Epithelial cell of esophagus (primary cell): Measurements from ENCODE around the gene MPZL3.
A peak's percentile ranks its signal among the peaks of the same experiment; 100 is the strongest.

Source experiments
- DNase-seq: peaks from one replicate; pipeline ENCODE4 v3.0.0; 2010; ENCODE audit warnings: low read depth
- H3K4me3 ChIP-seq: 2 replicates; pipeline ENCODE4 v1.5.1; 2011; ENCODE audit warnings: mild to moderate bottlenecking, low read length, control low read depth
- CTCF ChIP-seq: IDR thresholded peaks from 2 replicates; pipeline ENCODE4 v1.5.1; 2011; ENCODE audit warnings: low read depth, mild to moderate bottlenecking, low read length, control low read depth, inconsistent platforms; ENCODE audit not compliant: insufficient read depth; ENCODE audit errors: missing control alignments

The MPZL3 gene, protein sequence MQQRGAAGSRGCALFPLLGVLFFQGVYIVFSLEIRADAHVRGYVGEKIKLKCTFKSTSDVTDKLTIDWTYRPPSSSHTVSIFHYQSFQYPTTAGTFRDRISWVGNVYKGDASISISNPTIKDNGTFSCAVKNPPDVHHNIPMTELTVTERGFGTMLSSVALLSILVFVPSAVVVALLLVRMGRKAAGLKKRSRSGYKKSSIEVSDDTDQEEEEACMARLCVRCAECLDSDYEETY

DNA sequence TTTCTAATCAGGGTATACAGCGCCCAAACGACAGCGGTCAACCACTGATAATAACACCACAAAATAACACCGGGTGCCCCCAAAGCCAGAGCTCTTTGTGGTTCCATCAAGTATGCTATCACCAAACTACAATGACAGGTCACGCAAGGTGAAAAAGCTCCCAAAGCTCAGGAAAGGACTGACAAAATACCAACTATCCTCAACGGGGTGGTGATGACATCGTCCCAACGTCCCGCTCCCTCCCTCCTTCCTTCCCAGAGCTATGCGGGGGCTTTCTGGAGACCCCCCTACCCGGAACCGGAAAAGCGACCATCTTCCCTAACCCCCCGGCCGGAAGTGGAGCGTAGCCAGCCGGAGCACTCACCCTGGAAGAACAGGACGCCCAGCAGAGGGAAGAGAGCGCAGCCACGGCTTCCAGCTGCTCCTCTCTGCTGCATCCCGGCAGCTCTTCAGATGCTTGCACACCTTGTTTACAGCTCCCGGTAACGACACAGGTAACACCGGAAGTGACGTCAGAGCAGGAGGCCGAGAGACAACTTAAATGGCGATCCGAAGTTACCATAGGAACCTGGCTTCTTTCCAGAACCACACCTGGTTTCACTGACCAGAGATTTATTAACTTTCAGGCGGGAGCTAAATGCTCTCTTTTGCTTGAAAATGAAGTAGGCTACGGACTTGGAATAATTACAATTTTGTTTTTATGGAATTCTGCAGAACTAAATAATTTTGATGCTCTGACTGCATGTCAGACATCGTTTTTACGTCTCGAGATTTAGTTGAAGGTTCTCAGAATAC, at the start of gene MPZL3:
TSS of gene MPZL3 (minus strand) at position 508 of the 795 bp plus-strand sequence. CDS start at position 437, 71 bp downstream.
- peak; percentile 99 for DNase-seq
- peak within 1 kb of the TSS; percentile 84 for H3K4me3 ChIP-seq
- TF ChIP-seq CTCF, result no peak

DNA sequence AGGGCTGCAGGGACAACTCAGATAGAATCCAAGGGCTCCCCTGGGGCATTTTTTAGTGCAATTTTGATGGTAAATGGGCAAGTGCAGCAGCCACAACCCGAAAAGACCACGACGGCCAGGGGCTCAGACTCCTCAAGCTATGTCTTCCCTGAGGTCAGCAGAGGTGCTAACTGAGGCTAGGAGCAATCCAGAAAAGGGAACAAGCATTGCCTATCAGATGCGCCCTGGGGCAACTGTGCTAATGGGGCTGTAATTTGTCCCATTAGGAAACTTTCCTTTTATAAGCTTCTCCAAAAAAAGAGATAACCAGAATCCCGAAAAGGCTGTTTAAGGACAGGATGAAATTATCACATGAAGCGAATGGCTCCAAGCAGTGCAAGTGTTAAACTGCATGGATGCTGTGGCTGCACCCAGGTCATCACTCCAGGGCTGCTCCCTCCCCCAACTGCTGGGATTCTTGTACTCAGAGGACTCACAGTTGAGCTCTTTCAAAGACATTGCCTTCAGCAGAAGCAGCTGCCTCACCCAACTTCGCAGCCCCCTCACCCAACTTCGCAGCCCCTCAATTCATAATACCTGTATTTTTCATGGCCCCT, 49.5 kb upstream of the MPZL3 start:
- TF ChIP-seq CTCF, result no peak
- no peak for DNase-seq
- no peak overlapping the region for H3K4me3 ChIP-seq

- H3K4me3 ChIP-seq, result no peak overlapping the region
- peak; percentile 92 for DNase-seq
- peak; percentile 80 for TF ChIP-seq CTCF
Measured at GRCh38 chr11:118295815-118296454, 43.8 kb upstream of the MPZL3 start.

- no peak for DNase-seq
- TF ChIP-seq CTCF, result no peak
- no peak overlapping the region for H3K4me3 ChIP-seq
Measured at GRCh38 chr11:118295199-118295598, 43.0 kb upstream of the MPZL3 start.

- DNase-seq, result no peak
- H3K4me3 ChIP-seq, result no peak overlapping the region
- TF ChIP-seq CTCF, result no peak
Measured at GRCh38 chr11:118294053-118294452, 41.9 kb upstream of the MPZL3 start.

GRCh38 chr11:118291477-118292135, 39.4 kb upstream of the MPZL3 start:
- DNase-seq, result peak; percentile 94
- TF ChIP-seq CTCF, result no peak
- H3K4me3 ChIP-seq, result no peak overlapping the region
